Measurements from ENCODE around the gene CTNNAL1. TPM values are rescaled to one million over a fixed set of nuclear protein-coding genes. Genes with fewer than 3 reads are reported as not detected.

The CTNNAL1 gene
- total and polyA plus RNA-seq, 2 donors (not counting 1 experiment from before 2014, with no cell fraction given): 0.04 to 1.5 TPM

GRCh38 chr9:108980893-108981292, 32.4 kb downstream of the CTNNAL1 start:
- no peaks in the 10 kb centered on the region for H3K27me3 Mint-ChIP-seq
- 93% methylated on average over 2 of the region's 2 CpGs for WGBS (ENCODE audit: insufficient coverage)
- POLR2A ChIA-PET: no interaction called here

GRCh38 chr9:108978205-108978604, 35.1 kb downstream of the CTNNAL1 start:
- H3K9me3 ChIP-seq (ENCODE audit: control extremely low read depth in 1 of 3, control insufficient read depth in 2 of 3, insufficient read depth in 1 of 3, low read length in 2 of 3): no peaks in the 10 kb centered on the region
- ChIA-PET POLR2A (no interaction called here), CTCF (no interaction called here)
- no peak overlapping the region for H3K27ac Mint-ChIP-seq
- H3K27ac ChIP-seq (ENCODE audit: low read length in 2 of 2): no peak overlapping the region
- 63% methylated on average over 1 of the region's 1 CpG for WGBS (ENCODE audit: insufficient coverage)
- no peaks in the 10 kb centered on the region for H4K20me1 ChIP-seq (ENCODE audit: control insufficient read depth, insufficient read depth, low read length, poor library complexity, severe bottlenecking)
- H3K79me2 ChIP-seq (ENCODE audit: control insufficient read depth, insufficient read depth, low read length): no peaks in the 10 kb centered on the region
- H3K4me2 ChIP-seq (replicated peaks; ENCODE audit: low read depth, low read length, poor library complexity, severe bottlenecking): no peak overlapping the region
- no peak for TF ChIP-seq CTCF (IDR thresholded peaks at IDR 0.05)
- TF ChIP-seq EZH2 (IDR thresholded peaks at IDR 0.05; ENCODE audit: borderline replicate concordance, insufficient read depth, low read depth, low read length, poor library complexity, severe bottlenecking): no peak
- no peaks in the 10 kb centered on the region for H3K27me3 ChIP-seq (replicated peaks in 1 of 4; ENCODE audit: control extremely low read depth in 1 of 4, control insufficient read depth in 3 of 4, insufficient read depth in 4 of 4, low read length in 3 of 4)
- no peaks in the 10 kb centered on the region for H3K4me1 ChIP-seq (ENCODE audit: control insufficient read depth in 2 of 2, insufficient read depth in 2 of 2, low read length in 2 of 2)
- no peak overlapping the region for H3K4me3 Mint-ChIP-seq
- DNase-seq (no peak), ATAC-seq (ENCODE audit: low read depth) (no peak)
- no peaks in the 10 kb centered on the region for H3K4me1 Mint-ChIP-seq
- no peaks in the 10 kb centered on the region for H3K27me3 Mint-ChIP-seq
- no peak overlapping the region for H3K4me3 ChIP-seq (ENCODE audit: control extremely low read depth in 1 of 5, extremely low read depth in 1 of 5, insufficient read depth in 1 of 5, low read depth in 2 of 5, low read length in 4 of 5)
- H3K9me3 Mint-ChIP-seq (ENCODE audit: insufficient read depth): no peaks in the 10 kb centered on the region
- H3K9ac ChIP-seq (ENCODE audit: low read length): no peak overlapping the region
- H2AFZ ChIP-seq (ENCODE audit: insufficient read depth, low read depth, low read length, poor library complexity, severe bottlenecking): no peak overlapping the region
- intact Hi-C loops (cut with micrococcal nuclease): no loop called here
- H3K36me3 ChIP-seq (replicated peaks in 1 of 2; ENCODE audit: control extremely low read depth in 1 of 2, control insufficient read depth in 1 of 2, extremely low read depth in 1 of 2, insufficient read depth in 2 of 2, low read length in 1 of 2): no peaks in the 10 kb centered on the region

More at GRCh38 chr9:108980893-108981292, 32.4 kb downstream of the CTNNAL1 start:
- Mint-ChIP-seq H3K27ac (no peak overlapping the region), H3K4me3 (no peak overlapping the region), H3K9me3 (ENCODE audit: insufficient read depth) (no peaks in the 10 kb centered on the region), H3K4me1 (no peaks in the 10 kb centered on the region)
- Histone ChIP-seq H3K9me3 (ENCODE audit: control extremely low read depth in 1 of 3, control insufficient read depth in 2 of 3, insufficient read depth in 1 of 3, low read length in 2 of 3) (no peaks in the 10 kb centered on the region), H3K27me3 (replicated peaks in 1 of 4; ENCODE audit: control extremely low read depth in 1 of 4, control insufficient read depth in 3 of 4, insufficient read depth in 4 of 4, low read length in 3 of 4) (no peaks in the 10 kb centered on the region), H3K4me3 (ENCODE audit: control extremely low read depth in 1 of 5, extremely low read depth in 1 of 5, insufficient read depth in 1 of 5, low read depth in 2 of 5, low read length in 4 of 5) (no peak overlapping the region), H3K4me1 (ENCODE audit: control insufficient read depth in 2 of 2, insufficient read depth in 2 of 2, low read length in 2 of 2) (no peaks in the 10 kb centered on the region), H3K9ac (ENCODE audit: low read length) (no peak overlapping the region), H2AFZ (ENCODE audit: insufficient read depth, low read depth, low read length, poor library complexity, severe bottlenecking) (no peak overlapping the region), H3K79me2 (ENCODE audit: control insufficient read depth, insufficient read depth, low read length) (no peaks in the 10 kb centered on the region), H3K27ac (ENCODE audit: low read length in 2 of 2) (no peak overlapping the region), H3K4me2 (replicated peaks; ENCODE audit: low read depth, low read length, poor library complexity, severe bottlenecking) (no peak overlapping the region), H4K20me1 (ENCODE audit: control insufficient read depth, insufficient read depth, low read length, poor library complexity, severe bottlenecking) (no peaks in the 10 kb centered on the region), H3K36me3 (replicated peaks in 1 of 2; ENCODE audit: control extremely low read depth in 1 of 2, control insufficient read depth in 1 of 2, extremely low read depth in 1 of 2, insufficient read depth in 2 of 2, low read length in 1 of 2) (no peaks in the 10 kb centered on the region)
- intact Hi-C loops (cut with micrococcal nuclease): no loop called here
- CTCF ChIA-PET: interaction anchor here (1.1 kb wide), 1 partner anchor 27 kb away, joined by 3 read pairs; no protein-coding TSS in a partner anchor
- TF ChIP-seq CTCF (IDR thresholded peaks at IDR 0.05): no peak
- TF ChIP-seq EZH2 (IDR thresholded peaks at IDR 0.05; ENCODE audit: borderline replicate concordance, insufficient read depth, low read depth, low read length, poor library complexity, severe bottlenecking): no peak
- DNase-seq (no peak), ATAC-seq (ENCODE audit: low read depth) (no peak)
